GM18505 (cell line): ENCODE results near the gene ARRDC1.
"Not testable (repeated sequence)": the region's sequence is repeated elsewhere in the genome, so short reads cannot be mapped to it uniquely, and the experiment has no call there.

Experiments
- ATAC-seq: cut with Tn5 transposase; IDR thresholded peaks from one replicate; pipeline ENCODE4 v1.9.1; 2021; ENCODE audit not compliant: unreplicated experiment
- POLR2A ChIP-seq: IDR thresholded peaks from 4 replicates; pipeline ENCODE4 v1.6.1; 2011; ENCODE audit warnings: borderline replicate concordance; ENCODE audit not compliant: insufficient read depth, insufficient read length; ENCODE audit errors: extremely low read depth

The ARRDC1 gene, protein sequence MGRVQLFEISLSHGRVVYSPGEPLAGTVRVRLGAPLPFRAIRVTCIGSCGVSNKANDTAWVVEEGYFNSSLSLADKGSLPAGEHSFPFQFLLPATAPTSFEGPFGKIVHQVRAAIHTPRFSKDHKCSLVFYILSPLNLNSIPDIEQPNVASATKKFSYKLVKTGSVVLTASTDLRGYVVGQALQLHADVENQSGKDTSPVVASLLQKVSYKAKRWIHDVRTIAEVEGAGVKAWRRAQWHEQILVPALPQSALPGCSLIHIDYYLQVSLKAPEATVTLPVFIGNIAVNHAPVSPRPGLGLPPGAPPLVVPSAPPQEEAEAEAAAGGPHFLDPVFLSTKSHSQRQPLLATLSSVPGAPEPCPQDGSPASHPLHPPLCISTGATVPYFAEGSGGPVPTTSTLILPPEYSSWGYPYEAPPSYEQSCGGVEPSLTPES

DNA sequence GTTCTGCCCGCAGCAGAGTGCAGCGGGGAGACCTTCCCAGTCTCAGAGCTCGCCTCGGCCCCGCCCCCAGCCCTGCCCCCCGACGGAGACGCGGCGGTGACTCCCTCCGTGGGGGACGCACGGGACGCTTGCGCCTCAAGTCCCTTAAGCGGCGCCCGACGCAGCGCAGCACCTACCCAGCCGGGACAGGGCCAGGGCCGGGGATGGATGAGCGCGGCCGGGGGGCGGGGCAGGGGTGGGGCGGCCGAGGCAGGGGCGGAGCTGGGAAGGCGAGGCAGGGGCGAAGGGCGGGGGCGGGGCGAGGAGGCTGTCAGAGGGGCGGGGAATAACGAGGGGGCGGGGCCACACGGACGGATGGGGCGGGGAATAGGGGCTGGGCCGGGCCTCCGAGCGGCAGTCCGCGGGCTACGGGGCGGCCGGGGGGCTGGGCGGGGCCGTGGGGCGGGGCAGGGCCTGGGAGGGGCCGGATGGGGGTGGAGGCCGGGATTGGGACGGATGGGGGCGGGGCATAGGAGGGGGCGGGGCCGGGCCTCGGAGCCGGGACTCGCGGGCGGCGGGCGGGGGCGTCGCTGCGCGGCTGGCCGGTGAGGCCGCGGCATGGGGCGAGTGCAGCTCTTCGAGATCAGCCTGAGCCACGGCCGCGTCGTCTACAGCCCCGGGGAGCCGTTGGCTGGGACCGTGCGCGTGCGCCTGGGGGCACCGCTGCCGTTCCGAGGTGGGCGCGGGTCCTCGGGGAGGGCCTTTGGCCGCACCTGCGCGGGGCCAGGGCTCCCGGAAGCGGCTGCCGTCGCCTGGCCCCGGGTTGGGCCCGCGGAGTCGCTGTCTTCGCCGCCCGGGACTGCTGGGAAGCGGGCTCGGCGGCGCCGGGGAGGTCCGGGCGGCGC, at the start of gene ARRDC1:
TSS of gene ARRDC1 (plus strand) at position 566 of the 884 bp plus-strand sequence. CDS start at position 598, 32 bp downstream.
- ATAC-seq, result peak; percentile 67
- peak; percentile 83 for TF ChIP-seq POLR2A

DNA sequence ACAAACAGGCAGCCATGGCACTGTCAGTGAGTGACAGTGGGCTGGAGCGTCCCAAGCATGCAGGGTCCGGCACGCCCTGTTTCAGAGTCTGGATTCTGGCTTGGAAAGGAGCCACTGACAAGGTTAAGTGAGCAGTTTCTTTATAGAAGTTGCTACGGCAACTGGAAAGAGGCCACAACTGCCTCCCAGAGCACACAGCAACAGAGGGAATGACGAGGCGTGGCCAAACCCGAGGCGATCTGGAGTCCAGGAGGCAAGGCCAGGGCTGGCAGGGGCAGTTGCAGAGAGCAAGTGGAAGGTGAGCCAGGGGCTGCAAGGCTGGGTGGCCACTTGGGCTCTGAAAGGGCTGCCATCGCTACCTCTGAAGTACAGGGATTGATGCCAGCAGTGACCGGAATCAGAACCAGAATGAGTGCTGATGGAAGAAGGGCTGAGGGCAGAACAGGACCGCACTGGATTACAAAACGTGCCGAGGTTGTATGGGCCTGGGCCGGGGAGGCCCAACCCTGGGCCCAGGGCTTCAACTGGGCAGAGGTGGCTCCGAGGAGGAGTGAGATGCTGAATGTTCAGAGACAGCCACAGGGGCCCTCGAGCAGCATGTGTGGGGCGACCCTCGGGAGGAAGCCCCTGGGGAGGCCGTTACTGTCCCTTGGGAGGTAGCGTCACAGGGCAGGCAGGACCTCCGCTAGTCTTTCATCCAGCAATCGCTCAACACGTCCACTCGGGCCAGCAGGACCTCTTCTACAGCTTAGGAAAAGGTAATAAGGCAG, 49.2 kb upstream of the ARRDC1 start:
- no peak for ATAC-seq
- TF ChIP-seq POLR2A, result no peak

DNA sequence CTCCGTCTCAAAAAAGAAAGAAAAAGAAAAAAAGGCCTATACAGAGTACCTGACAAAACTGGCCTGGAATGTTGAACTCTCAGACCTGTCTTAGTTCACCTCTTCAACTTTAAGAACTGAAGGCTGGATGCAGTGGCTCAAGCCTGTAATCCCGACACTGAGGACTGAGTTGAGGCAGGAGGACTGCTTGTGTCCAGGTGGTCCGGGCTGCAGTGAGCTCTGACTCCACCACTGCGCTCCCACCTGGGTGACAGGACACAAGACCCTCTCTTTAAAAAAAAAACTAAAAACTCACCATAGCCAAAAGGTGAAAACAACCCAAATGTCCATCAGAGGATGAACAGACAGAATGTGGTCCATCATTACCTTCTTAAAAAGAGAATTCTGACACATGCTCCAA, 47.4 kb upstream of the ARRDC1 start:
- no peak for ATAC-seq
- TF ChIP-seq POLR2A, result no peak

DNA sequence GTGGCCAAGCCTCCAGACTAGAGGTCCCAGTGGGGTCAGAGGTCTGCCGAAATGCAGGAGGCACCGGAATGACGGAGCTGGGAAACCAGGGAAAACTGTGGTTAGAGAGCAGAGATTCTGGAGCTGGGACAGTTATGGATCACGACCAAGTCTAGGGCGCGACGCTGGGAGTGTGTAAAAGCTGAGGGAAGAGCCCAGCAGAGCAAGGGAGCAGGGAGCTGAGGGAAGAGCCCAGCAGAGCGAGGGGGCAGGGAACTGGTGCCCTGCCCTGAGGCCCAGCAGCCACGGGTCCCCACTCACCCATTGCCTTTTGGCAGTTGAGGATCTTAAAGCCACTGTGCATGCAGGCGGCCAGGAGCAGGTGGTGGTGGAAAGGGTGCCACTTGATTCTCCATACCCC, 41.4 kb upstream of the ARRDC1 start:
- no peak for TF ChIP-seq POLR2A

DNA sequence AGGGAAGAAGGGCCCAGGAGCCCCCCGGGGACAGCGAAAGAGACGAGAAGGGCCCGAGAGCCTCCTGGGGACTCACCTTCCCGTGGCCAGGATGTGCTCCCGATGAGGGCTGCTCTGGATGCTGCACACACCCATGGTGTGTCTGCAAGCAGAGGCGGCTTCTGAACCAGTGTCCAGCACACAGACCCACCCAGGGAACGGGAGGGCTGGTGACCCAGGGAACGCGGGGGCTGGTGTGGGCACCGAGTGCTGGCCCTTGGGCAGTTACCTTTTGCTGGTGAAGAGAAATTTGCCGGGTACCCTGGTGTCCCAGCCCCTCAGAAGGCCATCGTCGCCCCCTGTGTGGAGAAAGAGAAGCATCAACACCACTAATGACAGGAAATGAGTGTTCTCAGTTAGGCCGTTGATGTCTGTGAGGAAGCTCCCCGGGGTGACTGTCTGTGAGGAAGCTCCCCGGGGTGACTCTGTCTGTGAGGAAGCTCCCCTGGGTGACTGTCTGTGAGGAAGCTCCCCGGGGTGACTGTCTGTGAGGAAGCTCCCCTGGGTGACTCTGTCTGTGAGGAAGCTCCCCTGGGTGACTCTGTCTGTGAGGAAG, 40.6 kb upstream of the ARRDC1 start:
- ATAC-seq, result no peak
- no peak for TF ChIP-seq POLR2A

More for the DNA sequence above, 41.4 kb upstream of the ARRDC1 start:
- no peak for ATAC-seq

DNA sequence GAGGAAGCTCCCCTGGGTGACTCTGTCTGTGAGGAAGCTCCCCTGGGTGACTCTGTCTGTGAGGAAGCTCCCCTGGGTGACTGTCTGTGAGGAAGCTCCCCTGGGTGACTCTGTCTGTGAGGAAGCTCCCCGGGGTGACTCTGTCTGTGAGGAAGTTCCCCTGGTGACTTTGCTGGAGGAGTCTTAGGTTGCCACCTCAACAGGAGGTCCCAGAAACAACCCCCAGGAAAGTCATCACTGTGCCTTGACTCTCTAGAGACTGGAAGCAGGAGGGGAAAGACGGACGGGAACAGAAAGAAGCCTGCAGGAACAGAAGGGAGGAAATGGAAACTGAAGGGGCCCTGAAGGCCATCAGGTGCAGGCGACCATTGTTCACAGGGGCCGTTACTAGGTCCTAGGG, 37.0 kb upstream of the ARRDC1 start:
- not testable (repeated sequence) for ATAC-seq

DNA sequence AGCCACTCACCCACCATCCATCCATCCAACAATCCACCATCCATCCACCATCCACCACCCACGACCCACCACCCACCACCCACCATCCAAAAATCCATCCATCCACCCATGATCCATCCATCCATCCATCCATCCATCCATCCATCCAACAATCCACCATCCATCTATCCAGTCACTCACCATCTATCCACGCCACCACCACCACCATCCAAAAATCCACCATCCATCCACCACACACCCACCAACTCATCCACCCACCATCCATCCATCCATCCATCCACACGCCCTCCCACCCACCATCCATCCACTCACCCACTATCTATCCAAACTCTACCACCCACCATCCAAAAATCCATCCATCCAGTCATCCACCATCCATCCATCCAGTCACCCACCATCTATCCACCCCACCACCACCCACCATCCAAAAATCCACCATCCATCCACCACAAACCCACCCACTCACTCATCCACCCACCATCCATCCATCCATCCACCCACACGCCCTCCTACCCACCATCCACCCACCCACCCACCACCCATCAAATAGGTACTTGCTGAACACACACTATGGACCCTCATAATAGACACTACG, 35.8 kb upstream of the ARRDC1 start:
- ATAC-seq, result no peak
- TF ChIP-seq POLR2A, result no peak

DNA sequence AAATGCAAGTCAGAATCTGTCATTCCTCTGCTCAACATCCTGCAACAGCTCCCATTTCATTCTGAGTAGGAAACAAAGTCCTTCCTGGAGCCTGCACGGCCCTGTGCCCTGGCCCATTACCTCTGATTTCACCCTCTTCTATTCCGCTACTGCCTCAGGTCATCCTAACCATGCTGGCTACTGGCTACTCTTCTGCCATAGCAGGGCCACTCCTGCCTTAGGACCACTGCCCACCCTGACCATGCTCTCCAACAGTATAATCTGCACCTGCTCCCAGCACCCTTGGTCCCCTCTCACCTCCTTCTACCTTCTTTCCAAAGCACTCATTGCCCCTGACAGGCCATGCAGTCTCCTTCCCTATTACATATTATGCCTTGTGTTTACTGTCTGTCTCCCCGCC, 34.9 kb upstream of the ARRDC1 start:
- no peak for TF ChIP-seq POLR2A
- ATAC-seq, result no peak

DNA sequence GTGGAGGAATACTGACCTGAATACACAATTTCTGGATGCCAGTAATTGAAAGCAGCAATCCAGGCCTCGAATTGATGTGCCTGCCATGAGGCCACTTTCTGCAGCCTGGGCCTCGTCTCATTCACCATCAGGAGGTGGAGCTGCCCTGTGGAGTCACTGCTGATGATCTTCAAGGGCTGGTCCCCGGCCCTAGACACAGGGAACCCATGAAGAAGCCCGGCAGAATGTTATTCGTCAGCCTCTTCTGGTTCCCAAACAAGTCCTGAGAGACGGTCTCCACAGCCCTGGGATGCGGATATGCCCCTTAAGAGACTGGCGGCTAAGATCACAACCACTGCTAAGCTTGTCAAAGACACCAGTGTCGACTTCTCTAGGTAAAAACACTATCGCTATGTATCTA, 31.3 kb upstream of the ARRDC1 start:
- ATAC-seq, result no peak
- TF ChIP-seq POLR2A, result no peak

DNA sequence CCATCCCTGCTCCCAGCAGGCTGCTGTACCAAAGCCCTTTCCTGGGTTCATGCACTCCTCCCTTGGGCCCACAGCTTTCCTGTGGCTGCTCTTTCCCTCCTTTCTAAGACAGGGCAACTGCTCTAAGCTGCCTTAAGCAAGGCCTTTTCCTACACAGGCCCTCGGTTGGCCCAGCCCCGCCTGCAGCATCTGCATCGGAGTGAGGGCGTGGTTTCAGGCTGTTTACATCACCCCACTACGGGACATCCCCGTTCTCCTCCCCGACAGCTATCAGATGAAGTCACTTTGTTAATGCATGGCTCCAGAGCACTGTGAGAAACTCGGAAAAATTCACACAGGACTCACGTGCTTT, 30.1 kb upstream of the ARRDC1 start:
- TF ChIP-seq POLR2A, result no peak
- ATAC-seq, result no peak

DNA sequence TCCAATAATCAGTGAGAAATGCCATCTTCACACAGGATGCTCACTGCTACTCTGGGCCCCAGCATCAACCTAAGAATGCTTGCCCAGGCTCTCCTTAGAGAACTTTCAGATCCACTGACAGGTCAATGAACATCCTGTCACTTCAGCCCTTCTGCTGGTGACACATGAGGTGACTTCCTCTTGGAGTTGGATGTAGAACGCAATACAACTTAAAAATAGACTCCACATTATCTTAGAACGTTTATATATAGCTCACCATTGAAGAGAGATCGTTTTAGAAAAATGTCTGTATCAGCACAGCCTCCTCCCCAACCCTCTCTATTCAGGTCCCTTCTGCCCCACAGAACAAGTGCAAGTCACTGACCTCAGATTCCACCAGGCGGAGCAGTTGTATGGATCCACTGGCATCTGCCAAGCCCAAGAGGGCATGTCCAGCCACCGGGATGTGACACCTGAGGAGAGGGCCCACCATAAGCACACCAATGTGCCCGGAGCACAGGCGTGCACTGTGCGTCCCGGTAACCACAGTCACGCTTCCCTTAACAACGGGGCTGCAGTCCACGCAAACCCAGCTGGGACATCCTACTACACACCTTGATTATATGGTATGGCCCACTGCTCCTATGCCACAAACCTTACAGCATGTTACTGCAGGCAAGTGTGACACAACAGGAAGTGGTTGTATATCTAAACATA, 29.6 kb upstream of the ARRDC1 start:
- TF ChIP-seq POLR2A, result no peak
- ATAC-seq, result no peak

DNA sequence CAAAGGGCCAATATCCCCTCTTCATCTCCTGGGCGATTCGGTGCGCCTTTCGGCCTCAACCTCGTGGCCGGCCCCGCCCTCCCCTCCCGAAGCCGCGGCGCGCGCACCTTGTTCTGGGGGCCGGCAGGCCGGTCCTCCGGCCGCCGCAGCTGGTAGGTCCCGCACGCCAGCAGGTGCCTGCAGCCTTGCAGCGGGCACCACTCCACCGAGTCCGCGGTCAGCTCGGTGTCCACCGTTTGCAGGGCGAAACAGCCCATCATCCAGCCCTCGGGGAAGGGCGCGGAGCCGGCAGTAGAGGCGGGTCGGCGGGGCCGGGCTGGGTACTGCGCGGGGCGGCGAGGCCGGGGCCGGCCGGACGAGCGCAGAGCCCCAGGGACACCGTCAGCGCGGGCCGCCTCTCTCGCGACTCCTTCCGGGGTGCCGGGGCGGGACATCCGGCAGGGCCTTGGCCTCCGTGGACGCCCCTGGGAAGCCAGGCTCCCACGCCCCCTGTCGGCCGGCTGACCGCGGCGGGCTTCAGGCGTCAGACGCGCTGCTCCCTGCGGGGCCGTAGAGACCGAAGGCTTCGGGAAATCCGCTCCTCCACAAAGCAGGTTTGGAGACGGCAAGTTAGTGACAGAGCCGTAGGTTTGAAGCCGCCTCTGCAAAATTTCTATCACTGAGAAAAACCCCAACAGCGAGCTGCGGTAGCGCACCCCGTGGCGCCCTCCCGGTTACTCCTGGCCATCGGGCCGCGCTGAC, 26.8 kb upstream of the ARRDC1 start, which contains the start of gene DPH7:
TSS of gene DPH7 (minus strand) at position 408 of the 741 bp plus-strand sequence. CDS start at position 260, 148 bp downstream.
- peak; percentile 77 for ATAC-seq
- TF ChIP-seq POLR2A, result peak; percentile 84

DNA sequence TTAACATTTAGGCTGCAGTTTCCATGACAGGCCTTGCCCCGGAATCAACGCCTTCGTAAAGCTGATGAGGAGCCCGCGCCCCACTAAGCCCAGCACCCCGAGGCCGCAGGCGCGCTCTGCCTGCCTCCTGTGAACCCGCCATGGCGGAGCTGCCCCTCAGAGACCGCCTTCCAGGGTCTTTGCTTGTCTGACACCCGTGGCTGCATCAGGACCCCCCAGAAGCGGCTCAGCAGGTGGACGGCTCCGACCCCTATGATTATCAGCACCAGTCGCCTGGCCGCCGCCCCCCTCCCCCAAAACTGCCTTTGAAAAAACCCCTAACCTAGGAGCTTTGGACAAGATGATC, 26.3 kb upstream of the ARRDC1 start:
- TF ChIP-seq POLR2A, result no peak

More for the DNA sequence above, 26.3 kb upstream of the ARRDC1 start:
- ATAC-seq, result no peak
